Left kidney (tissue), 8 donors: ENCODE data around the gene SCUBE3. TPM values are rescaled to one million over a fixed set of nuclear protein-coding genes. Genes with fewer than 3 reads are reported as not detected.

Experiments
- DNase-seq: peaks from one replicate; pipeline ENCODE4 v3.0.0-alpha.2; 2013
- long read RNA-seq, 8 donors: transcript quantifications; one replicate each; lab custom pipeline, GENCODE V29; 2026
- polyA plus RNA-seq: library from polyadenylated mRNA; unstranded; fragments of 120-200 nt; gene quantifications from one replicate; pipeline ENCODE4 v1.2.1, GENCODE V29; 2013; ENCODE audit not compliant: insufficient read length

Gene SCUBE3
- polyA plus RNA-seq = 63.6 TPM
- long read RNA-seq, donor 1, partial matches to known transcripts = 48 of 48 reads
- long read RNA-seq, donor 1, other reads (novel, unspliced or antisense) = 0 of 48 reads
- long read RNA-seq, donor 2, full-length matches to known transcripts = 1 of 1 reads
- long read RNA-seq, donor 2, partial matches to known transcripts = 0 of 1 reads
- long read RNA-seq, donor 2, other reads (novel, unspliced or antisense) = 0 of 1 reads
- long read RNA-seq, donor 3 = 0 reads
- long read RNA-seq, donor 4 = 0 reads
- long read RNA-seq, donor 5, partial matches to known transcripts = 0 of 5 reads
- long read RNA-seq, donor 5, other reads (novel, unspliced or antisense) = 5 of 5 reads
- long read RNA-seq, donor 6, full-length matches to known transcripts = 2 of 2 reads
- long read RNA-seq, donor 6, partial matches to known transcripts = 0 of 2 reads
- long read RNA-seq, donor 6, other reads (novel, unspliced or antisense) = 0 of 2 reads
- long read RNA-seq, donor 7, full-length matches to known transcripts = 4 of 25 reads
- long read RNA-seq, donor 7, partial matches to known transcripts = 21 of 25 reads
- long read RNA-seq, donor 7, other reads (novel, unspliced or antisense) = 0 of 25 reads
- long read RNA-seq, donor 8, full-length matches to known transcripts = 2 of 9 reads
- long read RNA-seq, donor 8, partial matches to known transcripts = 7 of 9 reads
- long read RNA-seq, donor 8, other reads (novel, unspliced or antisense) = 0 of 9 reads

- peak; percentile 63 for DNase-seq
Observed at GRCh38 chr6:35213824-35214756, at the start of gene SCUBE3. Gene SCUBE3 (plus strand): TSS chr6:35213956. CDS start chr6:35214419, 463 bp downstream.

DNA sequence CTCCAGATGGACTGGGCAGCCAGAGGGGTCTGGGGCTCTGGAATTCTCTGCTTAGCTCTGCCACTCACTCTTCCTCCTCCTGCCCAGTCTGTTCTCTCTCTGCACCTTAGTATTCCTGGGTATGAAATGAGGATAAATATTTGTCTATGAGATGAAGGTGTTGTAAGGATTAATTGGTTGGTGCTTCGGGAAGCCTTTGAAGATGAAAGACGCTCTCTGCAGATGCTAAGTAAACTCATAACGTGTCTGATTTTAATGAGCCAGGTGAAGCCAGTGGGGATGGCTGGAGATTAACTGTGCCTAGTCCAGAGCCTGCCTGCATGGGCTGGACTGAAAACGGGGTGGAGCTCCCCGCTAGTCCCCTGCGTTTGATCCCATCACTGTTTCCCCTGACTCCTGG, 49.5 kb upstream of the SCUBE3 start:
- DNase-seq = no peak

DNA sequence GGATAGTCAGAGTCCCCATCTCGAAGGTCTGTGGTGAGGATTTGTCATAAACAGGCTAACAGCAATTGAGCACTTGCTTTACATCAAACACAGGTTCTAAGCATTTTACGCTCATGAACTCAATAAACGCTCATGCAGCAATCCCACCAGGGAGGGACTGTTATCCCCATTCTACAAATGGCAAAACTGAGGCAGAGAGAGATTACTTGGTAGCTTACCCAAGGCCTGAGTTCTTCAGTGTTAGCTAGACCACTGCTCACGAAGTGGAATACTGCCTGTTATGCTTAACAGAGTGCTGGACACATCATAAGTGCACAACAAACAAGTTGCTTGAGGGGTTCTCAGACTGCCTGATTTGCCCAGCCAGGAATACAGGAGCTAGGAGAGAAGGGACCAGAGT, 48.9 kb upstream of the SCUBE3 start:
- DNase-seq = no peak

- no peak for DNase-seq
Observed at GRCh38 chr6:35165630-35166071, 48.1 kb upstream of the SCUBE3 start.

DNA sequence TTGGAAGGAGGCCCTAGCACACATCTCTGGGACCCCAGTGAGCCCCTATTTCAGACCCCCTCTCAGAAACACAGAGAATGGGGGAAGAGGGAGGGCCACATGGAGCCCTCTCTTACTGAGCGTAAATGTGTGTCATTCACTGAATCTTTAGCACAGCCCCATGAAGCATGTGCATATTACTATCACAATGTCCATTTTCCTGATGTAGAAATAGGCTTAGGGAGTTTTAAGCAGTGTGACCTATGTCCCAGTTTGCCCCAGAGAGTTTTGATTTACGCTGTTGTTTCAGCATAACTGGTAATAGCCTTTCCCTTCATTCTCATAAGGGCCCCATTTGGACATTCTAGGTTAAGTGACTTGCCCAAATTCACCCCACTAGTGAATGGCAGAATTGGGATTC, 47.6 kb upstream of the SCUBE3 start:
- no peak for DNase-seq

DNA sequence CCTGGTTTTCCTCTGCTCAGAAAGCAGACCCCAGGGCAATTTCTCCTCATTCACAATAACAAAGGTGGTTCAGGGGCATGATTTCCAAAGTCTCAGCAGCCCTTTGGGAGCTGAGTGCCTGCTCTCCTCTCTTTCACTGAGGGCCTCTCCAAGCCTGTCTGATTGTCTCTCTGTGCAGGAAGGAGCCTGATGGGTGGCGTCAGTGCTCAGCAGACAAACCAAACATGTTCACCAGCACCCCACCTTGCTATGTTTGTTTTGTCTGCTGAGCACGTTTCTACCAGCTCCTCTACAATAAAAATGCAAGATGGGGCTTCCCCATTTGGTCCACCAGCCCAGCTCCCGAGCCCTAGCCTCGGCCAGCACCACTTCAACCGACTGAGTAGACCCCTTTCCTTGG, 47.2 kb upstream of the SCUBE3 start:
- DNase-seq = no peak

GRCh38 chr6:35167505-35167904, 46.3 kb upstream of the SCUBE3 start:
- no peak for DNase-seq

GRCh38 chr6:35168461-35168861, 45.3 kb upstream of the SCUBE3 start:
- DNase-seq = peak; percentile 73

- DNase-seq = no peak
Observed at GRCh38 chr6:35170166-35170565, 43.6 kb upstream of the SCUBE3 start.

DNA sequence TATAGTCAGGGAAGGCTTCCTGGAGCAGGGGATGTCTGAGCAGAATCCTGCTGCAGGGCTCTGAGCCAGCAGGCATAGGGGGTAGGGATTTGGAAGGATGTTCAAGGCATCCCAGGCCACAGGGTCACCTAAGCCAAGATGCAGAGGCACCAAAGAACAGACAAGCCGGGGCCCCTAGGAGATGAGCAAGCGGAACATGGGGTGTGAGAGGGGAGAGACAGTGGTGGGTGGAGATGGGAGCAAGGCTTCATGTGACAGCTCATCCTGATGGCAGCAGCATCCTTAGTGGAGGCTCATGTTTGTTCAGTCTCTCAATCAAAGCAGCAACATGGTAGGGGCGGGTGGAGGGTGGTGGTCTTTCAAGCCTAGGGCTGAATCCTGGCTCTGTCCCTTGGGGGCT, 42.9 kb upstream of the SCUBE3 start:
- no peak for DNase-seq

DNA sequence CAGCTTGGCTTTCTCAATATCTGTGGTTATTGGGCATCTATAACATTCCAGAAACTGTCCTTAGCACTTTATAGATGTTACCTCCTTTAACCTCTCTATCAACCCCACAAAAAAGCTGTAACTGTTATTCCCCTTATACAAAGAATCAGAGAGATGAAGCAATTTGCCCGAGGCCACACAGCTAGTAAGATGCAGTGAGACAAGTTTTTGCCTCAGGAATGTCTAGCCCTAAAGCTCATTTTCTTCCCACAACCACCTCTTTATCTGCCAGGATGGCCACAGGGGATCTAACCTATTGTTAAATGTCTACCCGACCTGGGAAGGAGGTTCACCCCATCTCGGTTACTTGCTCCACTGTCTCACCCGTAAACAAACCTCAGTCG, 40.7 kb upstream of the SCUBE3 start:
- DNase-seq = no peak

GRCh38 chr6:35173427-35174087, 40.2 kb upstream of the SCUBE3 start:
- no peak for DNase-seq

DNA sequence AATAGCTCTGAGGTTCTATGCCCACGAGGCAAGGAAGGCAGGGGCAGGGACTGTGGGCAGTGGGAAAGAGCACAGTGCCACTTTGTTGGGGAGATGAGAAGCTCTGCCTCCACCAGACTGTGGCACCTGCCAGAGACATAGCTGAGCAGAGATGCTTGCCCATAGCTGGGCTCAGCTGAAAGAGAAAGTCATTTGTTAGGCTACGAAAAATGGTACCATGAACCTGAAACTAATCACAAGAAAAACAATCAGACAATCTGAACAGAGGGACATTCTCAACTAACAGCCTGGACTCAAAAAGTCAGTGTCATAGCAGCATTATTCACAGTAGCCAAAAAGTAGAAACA, 39.7 kb upstream of the SCUBE3 start:
- no peak for DNase-seq

DNA sequence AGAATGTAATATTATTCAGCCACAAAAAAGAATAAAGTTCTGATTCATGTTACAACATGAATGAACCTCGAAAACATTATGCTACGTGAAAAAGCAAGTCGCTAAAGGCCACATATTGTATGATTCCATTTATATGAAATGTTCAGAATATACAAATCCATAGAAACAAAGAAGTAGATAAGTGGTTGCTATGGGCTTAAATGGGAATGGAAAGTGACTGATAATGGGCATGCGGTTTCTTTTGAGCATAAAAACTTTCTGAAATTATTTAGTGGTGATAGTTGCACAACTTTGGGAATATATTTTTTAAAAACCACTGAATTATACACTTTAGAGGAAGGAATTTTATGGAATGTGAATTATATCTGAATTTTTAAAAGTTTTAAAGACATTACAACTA, 39.3 kb upstream of the SCUBE3 start:
- DNase-seq = no peak

DNA sequence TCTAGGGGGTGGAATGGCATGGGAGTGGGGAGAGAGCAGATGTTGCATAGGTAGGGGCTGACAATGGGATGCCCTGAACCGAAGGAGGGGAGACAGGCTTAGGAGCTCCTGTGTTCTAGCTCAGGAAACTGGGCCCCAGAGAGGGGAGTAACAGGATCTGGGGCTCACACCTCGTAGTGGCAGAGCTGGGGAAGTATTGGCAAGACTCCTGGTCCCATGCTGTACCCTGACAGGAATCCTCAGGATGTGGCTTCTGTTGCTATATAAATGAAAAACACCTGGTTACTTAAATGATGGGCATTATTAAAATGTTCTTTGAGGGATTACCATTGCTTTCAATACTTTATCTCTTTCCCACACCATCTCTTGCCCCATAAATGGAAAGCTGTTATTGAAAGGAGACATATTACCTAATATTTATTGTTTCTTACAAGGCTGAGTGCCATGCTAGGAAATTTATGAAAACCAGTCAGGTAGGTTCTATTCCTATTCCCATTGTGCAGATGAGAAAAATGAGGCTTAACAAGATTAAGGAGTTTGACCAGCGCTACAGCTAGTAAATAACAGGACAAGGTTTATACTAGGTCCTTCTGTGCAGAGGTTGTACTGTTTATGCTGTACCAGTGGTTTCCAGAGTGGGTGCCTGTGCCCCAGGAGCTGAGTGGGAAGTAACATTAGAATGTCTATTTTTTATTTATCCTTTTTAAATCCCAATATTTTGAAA, 37.3 kb upstream of the SCUBE3 start:
- no peak for DNase-seq

DNA sequence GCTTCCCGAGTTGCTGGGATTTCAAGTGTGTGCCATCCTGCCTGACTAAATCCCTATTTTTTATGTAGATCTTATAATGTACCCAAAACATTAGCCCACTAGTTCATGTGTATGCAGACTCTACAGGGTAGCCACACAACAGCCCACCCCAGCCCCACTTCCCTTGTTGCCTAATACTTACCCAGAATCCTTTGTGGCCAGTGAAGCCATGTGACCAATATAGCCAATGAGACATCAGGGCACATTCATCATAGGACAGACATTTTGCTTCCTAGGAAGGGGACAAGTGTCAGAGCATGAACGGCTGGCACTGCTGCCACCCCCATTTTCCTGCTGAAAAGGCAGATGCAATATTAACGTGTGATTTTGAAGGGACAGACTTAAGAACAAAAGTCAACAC, 36.6 kb upstream of the SCUBE3 start:
- DNase-seq = no peak

- no peak for DNase-seq
Observed at GRCh38 chr6:35177596-35177995, 36.2 kb upstream of the SCUBE3 start.

DNA sequence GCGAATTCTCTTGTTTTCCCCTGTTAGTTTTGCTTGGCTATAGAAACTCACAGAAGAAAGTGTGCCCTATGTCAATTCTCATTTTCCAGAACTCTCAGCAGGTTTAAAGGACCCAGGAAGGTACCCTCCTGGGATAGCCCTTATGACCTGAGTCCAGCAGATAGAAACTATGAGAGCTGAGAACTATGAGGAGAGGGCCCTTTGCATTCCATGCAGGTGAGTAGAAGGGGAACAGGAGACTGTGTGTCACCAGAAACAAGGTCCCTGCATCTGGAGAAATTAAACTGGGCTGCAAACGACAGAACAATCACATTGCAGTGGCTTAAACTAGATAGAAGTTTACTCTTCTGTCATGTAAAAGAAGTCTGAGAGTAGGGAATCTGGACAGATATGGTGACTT, 35.7 kb upstream of the SCUBE3 start:
- DNase-seq = no peak

DNA sequence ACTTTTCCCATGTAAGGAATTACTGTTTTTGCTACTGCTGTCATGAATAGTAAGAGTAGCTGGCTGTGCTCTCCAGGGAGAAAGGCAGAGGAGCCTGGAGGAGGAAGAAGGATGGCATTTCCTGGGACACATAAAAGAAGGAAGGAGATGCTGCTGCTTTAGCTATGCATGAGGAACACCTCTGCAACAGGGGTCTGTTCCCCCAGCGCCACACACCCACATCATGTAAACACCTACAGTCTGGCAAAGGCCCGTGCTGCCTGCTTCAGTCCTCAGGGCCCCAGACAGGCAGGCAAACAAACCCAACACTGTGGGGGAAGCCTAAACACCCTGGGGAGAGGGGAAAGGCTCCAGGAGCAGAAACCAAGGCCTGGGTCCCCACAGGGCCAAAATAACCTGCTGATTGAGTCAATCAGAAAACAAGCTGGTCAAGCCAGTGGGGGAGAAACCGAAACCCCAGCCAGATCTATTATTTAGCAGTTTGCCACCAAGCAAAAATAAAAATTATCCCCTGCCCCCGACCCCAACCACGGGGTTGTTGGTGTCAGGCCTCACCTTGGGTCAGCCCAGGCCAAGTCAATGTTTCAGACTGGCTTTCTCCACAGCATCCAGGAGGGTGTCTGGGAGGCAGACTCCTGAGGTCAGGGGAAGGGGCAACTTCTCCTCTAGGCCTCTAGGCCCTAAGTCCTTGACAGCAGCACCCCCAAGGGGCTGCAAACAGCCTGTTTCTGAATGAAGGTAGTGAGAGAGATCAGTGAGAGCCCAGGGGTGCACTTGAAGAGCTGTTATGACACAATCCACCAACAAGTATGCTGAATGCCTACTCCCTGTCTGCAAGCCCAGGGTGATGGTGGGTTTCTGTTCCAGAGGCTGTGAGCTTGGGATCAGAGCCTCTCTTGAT, 34.6 kb upstream of the SCUBE3 start:
- no peak for DNase-seq

GRCh38 chr6:35179901-35180535, 33.7 kb upstream of the SCUBE3 start:
- DNase-seq = no peak
